Mucosa of stomach (tissue), 1 donor: ENCODE data around the gene CFAP58.

Experiments used
- H3K27me3 ChIP-seq: one replicate; pipeline ENCODE4 v1.7.0; 2013; ENCODE audit warnings: mild to moderate bottlenecking, low read length; ENCODE audit not compliant: control insufficient read depth, insufficient read depth
- H3K36me3 ChIP-seq: one replicate; pipeline ENCODE4 v1.7.0; 2013; ENCODE audit warnings: low read length; ENCODE audit not compliant: control insufficient read depth, insufficient read depth
- H3K4me1 ChIP-seq: one replicate; pipeline ENCODE4 v1.7.0; 2013; ENCODE audit warnings: mild to moderate bottlenecking, low read length; ENCODE audit not compliant: control insufficient read depth, insufficient read depth
- H3K4me3 ChIP-seq: one replicate; pipeline ENCODE4 v1.7.0; 2013; ENCODE audit warnings: low read length
- H3K9ac ChIP-seq: one replicate; pipeline ENCODE4 v1.7.0; 2013; ENCODE audit warnings: mild to moderate bottlenecking, low read length, moderate library complexity
- H3K9me3 ChIP-seq: one replicate; pipeline ENCODE4 v1.7.0; 2013; ENCODE audit warnings: mild to moderate bottlenecking, low read length, moderate library complexity; ENCODE audit not compliant: control insufficient read depth
- donor health status: Pancreatic carcinoma.

Gene CFAP58

DNA sequence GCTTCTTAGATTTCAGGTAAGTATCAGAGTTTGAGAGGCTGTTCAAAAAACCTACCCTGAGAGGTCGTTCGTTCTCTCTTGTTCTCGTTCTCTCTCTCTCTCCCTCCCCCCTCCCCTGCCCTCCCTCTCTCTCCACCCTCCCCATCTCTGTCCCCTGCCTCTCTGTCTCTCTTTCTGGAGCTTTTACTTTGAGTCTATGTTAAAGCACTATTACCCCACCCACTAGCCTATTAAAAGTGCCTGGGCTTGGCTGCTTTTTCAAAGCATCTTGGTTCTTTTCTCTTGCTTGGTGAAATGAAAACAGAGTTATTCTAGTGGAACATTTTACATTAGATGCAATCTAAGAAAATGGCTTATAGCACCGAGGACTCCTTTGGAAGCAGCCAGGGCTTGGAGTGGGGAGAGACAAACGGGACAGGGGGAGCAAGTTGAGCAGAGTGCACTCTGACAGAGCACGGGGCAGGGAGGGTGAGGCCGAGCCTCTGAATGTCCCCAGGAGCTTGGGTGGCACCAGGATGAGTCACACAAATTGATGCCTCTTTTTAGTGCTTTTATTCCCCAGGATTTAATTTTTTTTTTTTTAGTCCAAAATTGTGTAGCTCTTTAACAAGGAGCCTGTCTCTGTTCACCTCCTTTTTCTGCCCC is 134.3 kb downstream of the CFAP58 start:
- Histone ChIP-seq H3K36me3 (no peaks in the 10 kb centered on the region), H3K9me3 (no peaks in the 10 kb centered on the region), H3K9ac (no peak overlapping the region), H3K27me3 (no peaks in the 10 kb centered on the region), H3K4me1 (no peaks in the 10 kb centered on the region), H3K4me3 (no peak overlapping the region)

DNA sequence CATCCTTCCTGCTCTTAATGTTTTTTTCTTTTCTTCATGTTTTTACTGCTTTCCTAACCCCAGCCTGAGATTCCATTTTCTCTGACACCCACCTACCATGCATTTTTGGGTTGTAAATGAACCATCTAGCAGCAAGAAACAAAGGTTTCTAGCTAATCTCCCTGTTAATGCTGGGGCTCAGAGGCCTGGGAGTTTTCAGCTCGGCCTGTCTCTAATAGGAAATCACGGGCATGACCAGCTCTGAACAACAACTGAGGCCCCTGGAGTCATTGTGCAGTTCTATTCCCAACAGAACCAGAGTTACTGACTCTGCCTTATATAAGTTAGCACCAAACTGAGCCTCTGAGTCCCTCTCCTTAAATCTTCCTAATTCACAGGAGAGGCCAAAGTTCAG is 134.8 kb downstream of the CFAP58 start:
- H3K36me3 ChIP-seq: no peaks in the 10 kb centered on the region
- H3K9ac ChIP-seq: no peak overlapping the region
- no peaks in the 10 kb centered on the region for H3K9me3 ChIP-seq
- H3K4me3 ChIP-seq: no peak overlapping the region
- H3K4me1 ChIP-seq: no peaks in the 10 kb centered on the region
- H3K27me3 ChIP-seq: no peaks in the 10 kb centered on the region

DNA sequence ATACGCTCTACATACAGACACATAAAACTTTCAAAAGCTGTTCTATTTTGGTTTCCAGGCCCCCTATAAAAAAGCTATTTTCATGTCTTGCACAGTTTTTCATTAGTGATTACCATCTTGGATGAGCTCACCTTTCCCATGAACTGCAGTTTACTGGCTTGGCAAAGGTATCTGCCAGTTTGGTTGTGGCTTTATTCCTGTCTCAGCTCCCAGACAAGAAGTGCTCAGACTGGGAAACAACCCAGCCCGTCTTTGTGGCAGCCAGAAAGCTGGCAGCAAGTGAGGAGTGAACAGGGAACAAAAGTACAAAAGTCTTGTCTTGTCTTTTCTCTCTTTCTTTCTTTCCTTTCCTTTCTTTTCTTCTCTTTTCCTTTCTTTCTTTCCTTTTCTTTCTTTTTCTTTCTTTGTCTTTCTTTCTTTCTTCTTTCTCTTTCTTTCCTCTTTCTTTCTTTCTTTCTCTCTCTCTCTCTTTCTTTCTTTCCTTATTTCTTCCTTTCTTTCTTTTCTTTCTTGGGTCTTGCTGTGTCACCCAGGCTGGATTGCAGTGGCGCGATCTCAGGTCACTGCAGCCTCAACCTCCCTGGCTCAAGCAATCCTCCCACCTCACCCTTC is 138.8 kb downstream of the CFAP58 start:
- no peaks in the 10 kb centered on the region for H3K4me1 ChIP-seq
- no peaks in the 10 kb centered on the region for H3K27me3 ChIP-seq
- no peak overlapping the region for H3K4me3 ChIP-seq
- H3K9ac ChIP-seq: no peak overlapping the region
- no peaks in the 10 kb centered on the region for H3K9me3 ChIP-seq
- no peaks in the 10 kb centered on the region for H3K36me3 ChIP-seq

- no peaks in the 10 kb centered on the region for H3K9me3 ChIP-seq
- no peak overlapping the region for H3K4me3 ChIP-seq
- H3K36me3 ChIP-seq: no peaks in the 10 kb centered on the region
- no peaks in the 10 kb centered on the region for H3K27me3 ChIP-seq
- H3K9ac ChIP-seq: no peak overlapping the region
- H3K4me1 ChIP-seq: no peaks in the 10 kb centered on the region
These were observed 144.9 kb downstream of the CFAP58 start for GRCh38 chr10:104498347-104499081.

- Histone ChIP-seq H3K4me1 (no peaks in the 10 kb centered on the region), H3K36me3 (no peaks in the 10 kb centered on the region), H3K9me3 (no peaks in the 10 kb centered on the region), H3K4me3 (no peak overlapping the region), H3K9ac (no peak overlapping the region), H3K27me3 (no peaks in the 10 kb centered on the region)
These were observed 147.8 kb downstream of the CFAP58 start for GRCh38 chr10:104501449-104501848.

DNA sequence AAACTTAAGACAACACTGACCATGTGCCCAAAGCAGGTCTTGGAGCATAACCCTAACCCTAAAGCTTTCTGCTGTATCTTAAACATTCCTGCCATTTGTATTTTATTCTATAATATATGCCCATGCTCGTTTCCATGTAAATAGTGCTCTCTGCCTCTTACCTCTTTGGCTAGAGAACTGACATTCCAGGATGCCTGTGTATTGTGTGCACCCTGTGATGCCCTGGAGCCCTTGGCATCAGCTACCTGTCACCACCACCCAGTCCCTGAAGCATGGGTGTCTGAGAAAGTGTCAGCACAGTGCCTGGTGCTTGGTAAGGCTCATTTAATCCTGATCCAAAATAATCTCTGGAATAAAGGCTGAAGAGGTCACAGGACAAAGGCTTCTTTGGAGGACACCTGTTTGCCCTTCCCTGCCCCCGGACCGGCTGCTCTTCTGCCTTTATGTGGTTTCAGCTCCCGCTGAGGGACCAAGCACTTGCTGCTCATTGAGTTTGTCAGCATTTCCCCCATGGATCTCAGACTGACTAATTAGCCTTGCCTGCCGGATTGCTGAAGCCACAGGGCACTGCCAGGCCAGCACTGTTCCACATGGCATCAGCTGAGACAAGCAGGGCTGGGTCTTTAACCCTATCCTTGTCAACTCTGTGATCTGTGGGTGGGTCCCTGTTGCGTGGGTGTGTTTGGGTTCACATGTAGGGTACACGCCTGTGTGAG is 148.4 kb downstream of the CFAP58 start:
- H3K4me3 ChIP-seq: no peak overlapping the region
- no peaks in the 10 kb centered on the region for H3K4me1 ChIP-seq
- no peaks in the 10 kb centered on the region for H3K27me3 ChIP-seq
- no peaks in the 10 kb centered on the region for H3K9me3 ChIP-seq
- no peaks in the 10 kb centered on the region for H3K36me3 ChIP-seq
- no peak overlapping the region for H3K9ac ChIP-seq

DNA sequence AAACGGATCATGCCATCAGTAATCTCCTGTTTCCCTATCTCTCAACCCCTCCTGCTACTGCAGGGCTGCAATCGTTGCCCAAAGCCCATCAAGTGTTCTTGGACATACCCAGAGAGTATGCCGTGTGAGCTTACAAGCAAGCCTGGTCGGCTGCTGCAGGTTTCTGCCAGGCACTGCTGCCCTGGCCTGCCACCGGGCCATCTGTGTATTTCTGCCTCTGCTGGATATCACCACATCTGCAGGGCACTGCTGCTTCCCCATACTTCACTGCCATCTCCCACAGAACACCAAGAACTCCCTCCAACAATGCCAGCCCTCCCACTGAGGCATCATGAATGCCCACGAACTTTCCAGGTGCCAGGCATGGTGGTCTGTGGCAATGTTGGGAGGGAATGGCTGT is 149.3 kb downstream of the CFAP58 start:
- no peaks in the 10 kb centered on the region for H3K36me3 ChIP-seq
- H3K9ac ChIP-seq: no peak overlapping the region
- no peak overlapping the region for H3K4me3 ChIP-seq
- no peaks in the 10 kb centered on the region for H3K4me1 ChIP-seq
- H3K9me3 ChIP-seq: no peaks in the 10 kb centered on the region
- no peaks in the 10 kb centered on the region for H3K27me3 ChIP-seq
